GM10248 (cell line): Measurements from ENCODE around the gene AOPEP.

Experiments
- CTCF ChIA-PET: fragments of 300-600 bp; sonication (Branson Sonifier 250); formaldehyde crosslinking; extraction: SDS; loops from one replicate; lab custom pipeline; 2021; ENCODE audit warnings: antibody characterized with exemption; lab: Yijun Ruan, JAX
- POLR2A ChIA-PET: fragments of 350-650 bp; sonication (Branson Sonifier 250); formaldehyde crosslinking; extraction: SDS; loops from one replicate; lab custom pipeline; 2020; ENCODE audit warnings: antibody characterized with exemption; lab: Yijun Ruan, JAX
- DNase-seq: peaks from one replicate; pipeline ENCODE4 v3.0.0; 2012; ENCODE audit errors: extremely low spot score
- CTCF ChIP-seq: IDR thresholded peaks from 2 replicates; pipeline ENCODE4 v1.5.1; 2012; ENCODE audit warnings: mild to moderate bottlenecking, low read depth; ENCODE audit errors: extremely low read depth, missing control alignments, control extremely low read depth

The AOPEP gene

GRCh38 chr9:94977416-94977815 lies 250.9 kb downstream of the AOPEP start:
- ChIA-PET POLR2A (no interaction called here), CTCF (interaction anchor here (1.3 kb wide), 1 partner anchor 41 kb away, joined by 3 read pairs; no protein-coding TSS in a partner anchor)
- no peak for DNase-seq
- no peak for TF ChIP-seq CTCF

GRCh38 chr9:94979904-94980507 lies 253.5 kb downstream of the AOPEP start:
- no peak for DNase-seq
- ChIA-PET POLR2A (interaction anchor here (1.1 kb wide), 1 partner anchor 8 kb away, joined by 3 read pairs; no protein-coding TSS in a partner anchor), CTCF (interaction anchor here (1.2 kb wide), 1 partner anchor 45 kb away, joined by 3 read pairs; no protein-coding TSS in a partner anchor)
- TF ChIP-seq CTCF: no peak

- DNase-seq: no peak
Measured at GRCh38 chr9:94980947-94981722, 254.6 kb downstream of the AOPEP start.

GRCh38 chr9:94981723-94982090 lies 255.2 kb downstream of the AOPEP start:
- no peak for TF ChIP-seq CTCF
- POLR2A ChIA-PET: no interaction called here
- no peak for DNase-seq
- CTCF ChIA-PET: interaction anchor here (1.1 kb wide), 1 partner anchor 146 kb away, joined by 3 read pairs; no protein-coding TSS in a partner anchor

More at GRCh38 chr9:94980947-94981722, 254.6 kb downstream of the AOPEP start:
- ChIA-PET POLR2A (no interaction called here), CTCF (interaction anchor here (1.1 kb wide), 1 partner anchor 147 kb away, joined by 3 read pairs; no protein-coding TSS in a partner anchor)
- TF ChIP-seq CTCF: no peak

GRCh38 chr9:94982211-94982610 lies 255.7 kb downstream of the AOPEP start:
- CTCF ChIA-PET: interaction anchor here (1.1 kb wide), 1 partner anchor 146 kb away, joined by 3 read pairs; no protein-coding TSS in a partner anchor
- no peak for DNase-seq
- POLR2A ChIA-PET: no interaction called here
- no peak for TF ChIP-seq CTCF

GRCh38 chr9:94983552-94983951 lies 257.1 kb downstream of the AOPEP start:
- no peak for TF ChIP-seq CTCF
- ChIA-PET CTCF (interaction anchor here (1.9 kb wide), 1 partner anchor 10 kb away, joined by 9 read pairs; no protein-coding TSS in a partner anchor), POLR2A (no interaction called here)
- no peak for DNase-seq
